Aorta (tissue), 5 donors: ENCODE data around the gene GHRL. TPM values are rescaled to one million over a fixed set of nuclear protein-coding genes. Genes with fewer than 3 reads are reported as not detected.

ENCODE experiments used
- ATAC-seq: fragments of 200-7000 bp; cut with Tn5 transposase; one replicate; pipeline ENCODE4 v1.9.1; 2022; ENCODE audit warnings: moderate library complexity; ENCODE audit not compliant: low FRiP score
- DNase-seq, 2 donors: peaks; one replicate each; pipeline ENCODE4 v3.0.0-alpha.2; 2020
- H3K27ac ChIP-seq, 2 donors: one replicate each; pipeline ENCODE4 v1.5.1; 2013; ENCODE audit warnings: low read length in 2 of 2, mild to moderate bottlenecking in 2 of 2, moderate library complexity in 2 of 2, control low read depth in 1 of 2, inconsistent platforms in 1 of 2, low read depth in 1 of 2
- H3K27me3 ChIP-seq, 2 donors: one replicate each; pipeline ENCODE4 v1.6.1; 2013; ENCODE audit warnings: control low read depth in 1 of 2, low read length in 1 of 2, mild to moderate bottlenecking in 1 of 2, moderate library complexity in 1 of 2; ENCODE audit not compliant: insufficient read depth in 2 of 2, control insufficient read depth in 1 of 2
- H3K36me3 ChIP-seq, 2 donors: one replicate each; pipeline ENCODE4 v1.6.1; 2013; ENCODE audit warnings: control low read depth in 1 of 2, low read length in 1 of 2, mild to moderate bottlenecking in 1 of 2; ENCODE audit not compliant: insufficient read depth in 2 of 2, control insufficient read depth in 1 of 2
- H3K4me1 ChIP-seq, 2 donors: one replicate each; pipeline ENCODE4 v1.6.1; 2013; ENCODE audit warnings: low read length in 2 of 2, control low read depth in 1 of 2, mild to moderate bottlenecking in 1 of 2, moderate library complexity in 1 of 2; ENCODE audit not compliant: insufficient read depth in 2 of 2, control insufficient read depth in 1 of 2
- H3K4me3 ChIP-seq, 2 donors: one replicate each; pipeline ENCODE4 v1.5.1; 2013; ENCODE audit warnings: low read length in 2 of 2, control low read depth in 1 of 2, mild to moderate bottlenecking in 1 of 2
- H3K9me3 ChIP-seq: one replicate; pipeline ENCODE4 v1.6.1; 2013; ENCODE audit warnings: mild to moderate bottlenecking, low read length; ENCODE audit not compliant: control insufficient read depth
- WGBS, 2 donors: extraction: QIAGEN DNeasy Blood & Tissue Kit; methylation state at CpG; one replicate each; pipeline ENCODE4 v1.1.7; 2013; 5-methylcytosine and 5-hydroxymethylcytosine counted together
- intact Hi-C, 2 donors: fragments of 100-400 bp; cut with DNase I; formaldehyde crosslinking; loops; one replicate each; pipeline versions ENCODE4 v1.14.2 to v1.15.0; 2022
- polyA plus RNA-seq, 2 donors: library from polyadenylated mRNA; stranded (reverse); fragments of 200-250 nt; gene quantifications; one replicate each; pipeline ENCODE4 v1.2.3, GENCODE V29; 2013
- total RNA-seq, 2 donors: library from RNA; stranded (reverse); fragmentation: NEBNext Ultra II Directional; extraction: Animal tissue kit (Norgen Biotek cat#: 25700); gene quantifications; one replicate each; pipeline ENCODE4 v1.2.1, GENCODE V29; 2021
- donor health status: healthy with polysubstance abuse.
- donor health status: Bipolar disorder and iron deficiency.
- donor health status: DM: no; HTN: no; CAD: no.
- donor health status: DM: no; HTN: no; CAD: no.
- donor health status: DM: yes; HTN: yes; CAD: no.

GHRL gene
- total and polyA plus RNA-seq, 4 donors = 0.36 to 1.7 (median 1.6) TPM; not detected in 1

- Histone ChIP-seq H3K9me3 (no peaks in the 10 kb centered on the region), H3K27me3 (no peaks in the 10 kb centered on the region), H3K4me3 (no peak overlapping the region), H3K4me1 (no peaks in the 10 kb centered on the region), H3K27ac (no peak overlapping the region), H3K36me3 (peaks cover 0 to 5% of the 10 kb centered on the region in 2 donors)
- intact Hi-C loops = no loop called here
- ATAC-seq = no peak
- no peak for DNase-seq
- WGBS, 2 donors = 88 to 89% methylated on average over 7 of the region's 7 CpGs
Measured at GRCh38 chr3:10255835-10256234, 36.9 kb downstream of the GHRL start.

- no peaks in the 10 kb centered on the region for H3K27me3 ChIP-seq
- H3K27ac ChIP-seq = no peak overlapping the region
- no peaks in the 10 kb centered on the region for H3K36me3 ChIP-seq
- ATAC-seq (no peak), DNase-seq (no peak)
- WGBS, 2 donors = 89 to 94% methylated on average over 3 of the region's 3 CpGs
- intact Hi-C loops = no loop called here
- no peaks in the 10 kb centered on the region for H3K9me3 ChIP-seq
- no peak overlapping the region for H3K4me3 ChIP-seq
- no peaks in the 10 kb centered on the region for H3K4me1 ChIP-seq
Measured at GRCh38 chr3:10253731-10254130, 39.0 kb downstream of the GHRL start.

- 90 to 98% methylated on average over 3 of the region's 3 CpGs for WGBS, 2 donors
- Histone ChIP-seq H3K27ac (no peak overlapping the region), H3K4me1 (no peaks in the 10 kb centered on the region), H3K27me3 (no peaks in the 10 kb centered on the region), H3K36me3 (no peaks in the 10 kb centered on the region), H3K4me3 (no peak overlapping the region), H3K9me3 (no peaks in the 10 kb centered on the region)
- ATAC-seq = no peak
- no peak for DNase-seq
- intact Hi-C loops = no loop called here
Measured at GRCh38 chr3:10251006-10251405, 41.7 kb downstream of the GHRL start.

- ATAC-seq (no peak), DNase-seq (no peak)
- Histone ChIP-seq H3K27ac (no peak overlapping the region), H3K27me3 (no peaks in the 10 kb centered on the region), H3K4me1 (no peaks in the 10 kb centered on the region), H3K4me3 (peak overlapping the region in 1 of 2 donors; percentile 58), H3K9me3 (no peaks in the 10 kb centered on the region), H3K36me3 (no peaks in the 10 kb centered on the region)
- 6 to 9% methylated on average over 3 of the region's 3 CpGs for WGBS, 2 donors
- intact Hi-C loops = no loop called here
Measured at GRCh38 chr3:10249833-10250232, 42.9 kb downstream of the GHRL start.

- WGBS, 2 donors = 1% methylated on average over 31 to 32 of the region's 32 CpGs
- DNase-seq = peak; percentile 58 to 81
- ATAC-seq = peak; percentile 36
- Histone ChIP-seq H3K27ac (no peak overlapping the region), H3K27me3 (no peaks in the 10 kb centered on the region), H3K9me3 (no peaks in the 10 kb centered on the region), H3K36me3 (no peaks in the 10 kb centered on the region), H3K4me3 (peak overlapping the region; percentile 58 to 84), H3K4me1 (no peaks in the 10 kb centered on the region)
- intact Hi-C loops = no loop called here
Measured at GRCh38 chr3:10248984-10249748, 43.6 kb downstream of the GHRL start.

- WGBS, 2 donors = 0 to 1% methylated on average over 66 to 80 of the region's 80 CpGs
- Histone ChIP-seq H3K27me3 (no peaks in the 10 kb centered on the region), H3K4me1 (no peaks in the 10 kb centered on the region), H3K36me3 (peaks cover 0 to 2% of the 10 kb centered on the region in 2 donors), H3K4me3 (peak within 1 kb of the TSS; percentile 58 to 84), H3K27ac (peak within 1 kb of the TSS; percentile 31 to 74), H3K9me3 (peaks cover 2% of the 10 kb centered on the region)
- peak; percentile 98 for ATAC-seq
- intact Hi-C loops = no loop called here
- DNase-seq = peak; percentile 98
Measured at GRCh38 chr3:10248184-10248983, 44.4 kb downstream of the GHRL start, which contains the start of gene TATDN2. TSS of gene TATDN2 (plus strand) at chr3:10248459. CDS start at chr3:10249201, 742 bp downstream.

- peak overlapping the region; percentile 13 to 29 for H3K4me3 ChIP-seq
- peak overlapping the region in 1 of 2 donors; percentile 68 for H3K27ac ChIP-seq
- DNase-seq (no peak), ATAC-seq (no peak)
- no peaks in the 10 kb centered on the region for H3K4me1 ChIP-seq
- WGBS, 2 donors = 11 to 13% methylated on average over 14 of the region's 14 CpGs
- intact Hi-C loops = no loop called here
- peaks cover 2% of the 10 kb centered on the region for H3K9me3 ChIP-seq
- H3K36me3 ChIP-seq = peaks cover 0 to 2% of the 10 kb centered on the region in 2 donors
- H3K27me3 ChIP-seq = no peaks in the 10 kb centered on the region
Measured at GRCh38 chr3:10247679-10248183, 45.0 kb downstream of the GHRL start.

- ATAC-seq (no peak), DNase-seq (no peak)
- Histone ChIP-seq H3K4me3 (no peak overlapping the region), H3K27me3 (no peaks in the 10 kb centered on the region), H3K4me1 (no peaks in the 10 kb centered on the region), H3K36me3 (peaks cover 0 to 2% of the 10 kb centered on the region in 2 donors), H3K27ac (no peak overlapping the region), H3K9me3 (peaks cover 2% of the 10 kb centered on the region)
- WGBS, 2 donors = 91 to 92% methylated on average over 6 of the region's 6 CpGs
- intact Hi-C loops = no loop called here
Measured at GRCh38 chr3:10245081-10245712, 47.5 kb downstream of the GHRL start.
